Stimulated activated CD8-positive, alpha-beta memory T cell treated with anti-CD3 and anti-CD28 coated beads, Interleukin-7, amount 100 ng/mL, for 48 hours (primary cell): Measurements from ENCODE around the gene PKD2.
"Not testable (repeated sequence)": the region's sequence is repeated elsewhere in the genome, so short reads cannot be mapped to it uniquely, and the experiment has no call there.

Source experiments
- DNase-seq, 2 donors: peaks; one replicate each; pipeline ENCODE4 v3.0.0-alpha.2; 2020; ENCODE audit warnings: low read depth in 1 of 2; ENCODE audit errors: extremely low read depth in 1 of 2

Gene PKD2

DNA sequence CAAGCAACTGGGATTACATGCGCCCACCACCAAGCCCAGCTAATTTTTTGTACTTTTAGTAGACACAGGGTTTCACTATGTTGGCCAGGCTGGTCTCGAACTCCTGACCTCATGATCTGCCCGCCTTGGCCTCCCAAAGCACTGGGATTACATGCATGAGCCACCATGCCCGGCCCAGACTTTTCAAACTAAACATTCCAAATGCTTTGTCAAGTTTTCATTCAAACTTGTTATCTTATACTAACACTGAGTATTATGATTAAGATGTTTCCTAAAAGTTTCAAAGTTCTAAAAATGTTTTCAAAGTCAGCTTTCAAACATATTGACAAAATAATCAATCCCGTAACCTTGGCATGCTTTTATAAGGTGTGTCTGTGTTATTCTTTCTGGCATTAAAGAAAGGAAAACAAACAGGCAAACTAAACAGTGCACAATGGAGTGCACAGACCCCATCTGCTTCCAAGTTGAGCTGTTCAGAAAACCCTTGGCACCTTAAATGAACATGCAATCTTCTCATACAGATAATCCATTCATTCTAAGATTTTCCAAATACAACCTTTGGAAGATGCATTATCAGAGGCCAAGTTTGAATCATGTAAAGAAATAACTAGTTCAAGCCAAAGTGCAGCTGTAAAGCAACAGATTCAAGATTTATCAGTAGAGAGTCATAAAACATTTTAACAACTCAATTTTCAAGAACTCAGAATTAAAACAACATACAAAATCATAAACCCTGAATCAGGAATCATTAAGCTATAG is 101.9 kb downstream of the PKD2 start:
- no peak for DNase-seq

GRCh38 chr4:88110826-88111225 is 103.4 kb downstream of the PKD2 start:
- DNase-seq = no peak

DNA sequence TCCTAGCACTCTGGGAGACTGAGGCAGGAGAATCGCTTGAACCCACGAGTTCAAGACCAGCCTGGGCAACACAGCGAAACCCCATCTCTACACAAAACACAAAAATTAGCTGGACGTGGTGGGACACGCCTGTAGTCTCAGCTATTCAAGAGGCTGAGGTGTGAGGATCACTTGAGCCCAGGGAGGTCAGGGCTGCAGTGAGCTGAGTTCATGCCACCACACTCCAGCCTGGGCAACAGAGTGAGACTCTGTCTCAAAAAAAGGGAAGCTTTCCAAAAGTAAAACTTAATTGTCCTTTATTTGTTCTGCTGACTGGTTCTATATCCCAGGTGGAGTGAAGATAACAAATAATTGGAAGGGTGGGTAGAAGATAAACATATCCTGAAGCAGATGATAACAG is 105.4 kb downstream of the PKD2 start:
- DNase-seq = no peak

DNA sequence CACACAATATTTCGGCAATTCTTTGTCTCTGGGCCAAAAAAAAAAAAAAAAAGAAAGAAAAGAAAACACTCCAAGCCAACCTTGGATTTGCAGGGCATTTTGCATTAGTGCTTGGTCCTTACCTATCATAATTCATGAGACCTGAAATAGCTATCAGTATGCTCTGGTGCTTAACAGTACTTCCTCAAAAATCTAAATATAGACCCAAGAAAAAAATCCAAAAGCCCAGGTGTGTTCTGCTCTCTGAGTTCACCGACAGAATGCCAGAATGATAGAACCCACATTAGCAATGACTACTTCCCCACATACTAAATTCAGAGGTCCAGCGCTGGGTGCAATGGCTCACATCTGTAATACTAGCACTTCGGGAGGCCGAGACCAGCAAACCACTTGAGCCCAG is 108.2 kb downstream of the PKD2 start:
- DNase-seq = no peak

DNA sequence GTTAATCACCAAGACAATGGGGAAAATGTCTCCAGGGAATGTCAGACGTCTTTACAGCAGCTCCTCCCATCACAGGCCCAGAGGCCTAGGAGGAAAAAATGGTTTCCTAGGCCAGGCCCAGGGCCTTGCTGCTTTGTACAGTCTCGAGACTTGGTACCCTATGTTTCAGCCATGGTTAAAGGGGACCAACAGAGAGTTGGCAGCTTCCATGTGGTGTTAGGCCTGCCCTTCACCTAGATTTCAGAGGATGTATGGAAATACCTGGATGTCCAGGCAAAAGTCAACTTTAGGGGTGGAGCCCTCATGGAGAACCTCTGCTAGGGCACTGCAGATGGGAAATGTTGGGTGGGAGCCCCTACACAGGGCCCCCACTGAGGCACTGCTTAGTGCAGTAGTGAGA is 112.5 kb downstream of the PKD2 start:
- DNase-seq = no peak

DNA sequence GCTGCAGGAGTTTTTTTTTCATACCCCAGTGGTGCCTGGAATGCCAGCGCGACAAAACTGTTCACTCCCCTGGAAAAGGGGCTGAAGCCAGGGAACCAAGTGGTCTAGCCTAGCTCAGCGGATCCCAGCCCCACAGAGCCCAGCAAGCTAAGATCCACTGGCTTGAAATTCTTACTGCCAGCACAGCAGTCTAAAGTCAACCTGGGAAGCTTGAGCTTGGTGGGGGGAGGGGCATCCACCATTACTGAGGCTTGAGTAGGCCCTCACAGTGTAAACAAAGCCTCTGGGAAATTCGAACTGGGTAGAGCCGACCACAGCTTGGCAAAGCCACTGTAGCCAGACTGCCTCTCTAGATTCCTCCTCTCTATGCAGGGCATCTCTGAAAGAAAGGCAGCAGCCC is 114.8 kb downstream of the PKD2 start:
- not testable (repeated sequence) for DNase-seq
